HG03135 (cell line): ENCODE measurements around the gene CD44.

Experiments
- ATAC-seq: cut with Tn5 transposase; IDR thresholded peaks from one replicate; pipeline ENCODE4 v1.9.1; 2021; ENCODE audit warnings: mild to moderate bottlenecking, moderate library complexity; ENCODE audit not compliant: unreplicated experiment

Gene CD44

DNA sequence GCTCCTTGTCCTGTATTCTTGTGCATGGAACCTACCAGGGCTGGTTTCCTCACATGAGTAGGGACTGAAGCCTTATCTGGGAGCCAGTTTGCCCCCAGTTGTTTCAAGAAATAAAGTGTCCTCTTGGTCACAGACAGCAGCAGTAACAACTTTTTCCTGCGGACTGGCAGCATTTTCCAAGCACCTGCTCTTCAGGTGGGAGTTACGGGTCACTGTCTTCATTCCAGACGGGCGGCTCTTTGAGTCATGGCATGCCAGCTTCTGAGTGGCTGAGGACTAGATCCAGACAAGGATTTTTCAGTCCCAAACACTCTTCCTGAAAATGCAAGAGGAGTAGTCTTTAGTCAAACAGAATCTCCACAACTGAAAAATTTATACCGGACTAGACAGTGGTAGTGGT, 2.7 kb upstream of the CD44 start:
- ATAC-seq: no peak

DNA sequence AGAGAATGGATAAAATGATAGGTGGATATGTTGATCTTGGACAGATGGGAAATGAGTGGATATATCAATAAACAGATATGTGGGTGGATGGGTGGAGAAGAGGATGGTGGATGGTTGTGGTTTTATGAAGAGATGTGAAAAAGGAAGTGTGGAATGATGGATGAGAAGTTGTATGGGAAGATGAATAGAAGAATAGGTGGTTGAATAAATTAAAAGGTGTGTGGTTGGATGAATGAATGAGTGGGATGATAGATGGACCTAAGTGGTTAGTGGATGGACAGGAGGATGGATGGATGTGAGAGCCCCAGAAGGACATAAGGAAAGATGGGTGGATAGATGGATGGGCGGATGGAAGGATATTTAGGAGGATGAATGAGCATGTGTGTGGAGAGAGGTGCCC, 913 bp upstream of the CD44 start:
- no peak for ATAC-seq

GRCh38 chr11:35138606-35138942, 397 bp upstream of the CD44 start:
- no peak for ATAC-seq

DNA sequence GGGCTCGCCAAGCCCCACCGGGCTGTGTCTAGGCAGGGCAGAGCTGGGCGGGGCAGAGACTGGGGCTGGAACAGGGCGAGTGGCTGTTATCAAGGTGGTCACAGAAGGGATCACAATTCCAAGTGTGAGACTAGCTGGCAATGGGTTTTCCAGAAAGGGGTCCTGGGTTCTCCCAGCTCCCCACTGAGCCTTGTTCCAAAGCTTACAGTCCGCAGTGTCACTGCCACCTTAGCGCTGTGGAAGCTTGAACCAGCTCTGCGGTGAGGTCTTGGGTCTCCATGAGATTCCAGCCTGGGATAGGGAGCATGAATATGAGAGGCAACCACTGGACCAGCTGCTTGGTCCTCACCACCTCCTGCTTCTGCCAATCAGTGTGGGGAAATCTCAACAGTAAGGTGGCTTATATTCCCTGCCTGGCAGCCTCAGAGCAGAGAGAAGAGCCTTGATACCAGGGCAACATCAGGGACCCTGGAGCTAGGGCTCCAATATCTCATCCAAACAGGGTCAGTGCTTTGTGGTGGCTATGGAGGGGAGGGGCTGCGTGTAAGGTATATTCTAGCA, 831 bp downstream of the CD44 start:
- no peak for ATAC-seq

DNA sequence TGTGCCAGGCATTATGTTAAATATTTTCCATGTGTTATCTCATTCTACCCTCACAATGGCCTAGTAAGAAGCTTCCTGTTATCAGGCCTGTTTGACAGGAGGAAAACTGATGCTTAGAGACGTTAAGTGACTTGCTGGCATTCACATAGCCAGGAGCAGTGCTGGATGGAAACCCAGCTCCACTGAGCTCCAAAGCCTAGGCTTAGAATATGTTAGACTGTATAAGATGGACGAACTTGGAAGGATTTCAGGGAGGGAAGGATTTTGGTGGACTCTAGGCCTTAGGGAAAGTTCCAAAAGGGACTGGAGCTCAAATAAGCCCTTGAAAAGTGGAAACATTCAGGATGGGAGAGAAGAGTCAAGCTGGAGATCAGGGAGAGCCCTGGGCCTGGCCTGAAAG, 2.1 kb downstream of the CD44 start:
- no peak for ATAC-seq

DNA sequence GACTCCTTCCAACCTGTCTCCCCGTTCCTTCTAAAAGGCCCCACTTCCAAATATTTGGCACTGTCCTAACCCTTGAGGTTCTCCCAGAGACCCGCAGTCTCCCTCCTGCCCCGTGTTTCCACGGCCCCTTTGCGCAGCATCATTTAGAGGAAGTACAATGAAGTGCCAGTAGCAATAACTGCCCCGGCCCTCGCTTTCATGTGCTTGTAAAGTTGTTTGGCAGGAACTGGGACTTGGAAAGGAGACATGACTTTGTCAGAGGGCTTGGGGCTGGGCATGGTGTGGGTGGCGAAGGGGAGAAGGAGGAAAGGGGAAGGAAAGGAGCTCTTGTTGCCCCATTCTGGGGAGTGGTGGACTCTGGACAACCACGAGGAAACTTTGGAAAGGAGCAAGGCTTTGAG, 2.6 kb downstream of the CD44 start:
- no peak for ATAC-seq

GRCh38 chr11:35142481-35143075, 3.6 kb downstream of the CD44 start:
- no peak for ATAC-seq

GRCh38 chr11:35143297-35144135, 4.5 kb downstream of the CD44 start:
- no peak for ATAC-seq

GRCh38 chr11:35144136-35144741, 5.3 kb downstream of the CD44 start:
- peak; percentile 53 for ATAC-seq

GRCh38 chr11:35144806-35145205, 5.8 kb downstream of the CD44 start:
- ATAC-seq: no peak

- peak; percentile 45 for ATAC-seq
These were observed 6.3 kb downstream of the CD44 start for GRCh38 chr11:35145271-35145670.

DNA sequence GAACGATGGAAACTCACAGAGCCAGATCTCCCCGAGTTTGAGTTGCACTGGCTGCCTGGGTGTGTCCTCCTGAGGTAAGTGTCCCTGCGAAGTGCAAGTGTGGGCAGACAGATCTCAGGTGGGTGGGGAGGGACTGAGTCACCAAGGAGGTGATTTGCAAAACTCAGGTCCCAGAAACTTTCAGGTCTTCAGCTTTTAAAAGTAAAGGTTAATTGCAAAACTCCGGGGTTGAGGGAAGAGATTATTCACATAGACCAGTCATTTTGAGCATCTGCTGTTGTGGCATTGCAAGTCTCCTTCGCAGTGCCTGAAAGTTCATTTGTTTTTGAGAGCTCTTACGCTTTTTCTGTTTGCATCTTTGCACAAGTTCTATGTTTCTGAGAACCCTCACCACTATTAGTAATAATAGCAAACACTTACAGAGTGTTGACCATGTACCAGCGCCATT, 7.1 kb downstream of the CD44 start:
- ATAC-seq: no peak

- no peak for ATAC-seq
These were observed 7.7 kb downstream of the CD44 start for GRCh38 chr11:35146711-35147110.

DNA sequence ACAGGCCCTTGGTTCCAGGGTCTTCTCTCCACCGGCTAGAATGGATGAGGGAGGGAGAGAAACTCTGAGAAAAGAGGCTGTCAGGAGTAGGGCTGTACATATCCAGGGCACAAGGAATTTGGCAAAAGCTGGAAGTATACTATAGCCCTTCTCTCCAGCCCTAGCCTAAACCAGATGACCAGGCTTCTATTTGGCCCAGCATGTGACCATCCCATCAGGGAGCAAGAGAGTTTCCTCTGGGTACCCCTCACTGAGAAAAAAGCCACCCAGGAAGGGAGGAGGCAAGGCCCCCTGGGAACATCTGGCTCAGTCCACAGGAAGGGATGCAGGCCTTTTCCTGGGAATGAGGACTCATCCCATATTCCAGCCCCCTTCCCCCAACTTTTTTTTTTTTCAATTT, 8.3 kb downstream of the CD44 start:
- no peak for ATAC-seq

DNA sequence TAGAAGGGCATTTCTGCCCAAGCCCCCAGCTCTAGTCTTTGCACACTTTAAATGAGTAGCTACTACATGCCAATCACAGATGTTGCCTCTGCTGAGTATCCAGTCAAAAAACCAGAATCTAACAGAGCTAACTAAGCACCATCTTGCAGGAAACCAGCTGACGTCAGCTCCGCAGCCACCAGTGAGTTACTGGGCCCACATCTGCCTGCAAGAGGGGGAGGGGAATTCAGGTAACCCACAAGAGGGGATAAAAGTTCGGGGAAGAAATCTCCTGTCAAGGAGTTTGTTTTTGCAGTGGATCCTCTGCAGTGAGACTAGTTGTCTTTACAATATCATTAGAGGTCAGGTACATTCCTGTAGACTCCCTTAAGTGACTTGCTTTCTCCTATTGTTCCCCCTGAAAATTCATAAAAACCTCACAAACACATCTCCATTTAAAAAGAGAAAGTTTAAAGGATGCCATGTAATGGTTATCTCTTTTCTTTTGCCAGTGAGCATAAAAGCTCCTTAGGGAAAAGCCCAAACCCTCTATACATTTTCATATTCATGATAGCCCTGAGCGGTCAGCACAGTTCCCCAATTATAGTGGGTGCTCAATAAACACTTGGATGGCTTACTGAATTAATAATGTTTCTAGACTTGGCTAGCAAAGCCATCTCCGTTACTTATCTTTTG, 9.3 kb downstream of the CD44 start:
- ATAC-seq: no peak

DNA sequence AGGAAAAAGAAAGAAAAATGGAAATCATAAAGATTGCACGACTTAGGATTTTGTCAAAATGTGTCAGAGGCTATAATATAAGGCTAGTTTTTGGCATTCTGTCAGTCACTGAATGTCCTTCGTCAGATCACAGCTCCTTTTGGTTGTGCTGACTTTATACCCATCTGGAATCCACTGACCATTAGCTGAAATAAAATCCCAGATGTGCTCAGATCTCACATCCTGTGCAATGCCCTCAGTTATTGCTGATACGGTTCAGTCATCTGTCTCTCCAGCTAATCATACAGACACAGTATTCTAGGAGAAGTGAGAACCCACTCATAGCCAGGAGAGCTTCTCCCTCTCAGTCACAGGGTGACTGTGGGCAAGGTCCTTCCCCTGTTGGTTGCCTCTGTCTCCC, 11.5 kb downstream of the CD44 start:
- ATAC-seq: no peak

DNA sequence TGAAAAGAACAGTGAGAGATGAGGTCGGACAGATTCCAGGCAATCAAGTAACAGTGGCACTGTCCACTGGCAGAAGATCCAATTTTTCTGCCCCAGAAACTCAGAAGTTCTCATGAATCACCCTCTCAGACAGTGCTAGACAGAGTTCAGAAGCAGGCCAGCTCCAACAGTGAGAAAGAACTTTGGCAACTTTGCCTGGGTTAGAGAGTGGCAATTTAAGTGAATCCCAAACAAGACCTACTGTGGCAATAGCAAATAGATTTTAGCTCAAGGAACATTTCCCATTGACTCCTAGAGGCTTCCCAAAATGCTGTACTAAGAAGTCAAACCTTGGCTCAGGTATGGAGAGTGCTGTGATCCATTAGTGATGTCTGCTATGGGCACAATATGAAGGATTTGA, 12.3 kb downstream of the CD44 start:
- ATAC-seq: no peak

DNA sequence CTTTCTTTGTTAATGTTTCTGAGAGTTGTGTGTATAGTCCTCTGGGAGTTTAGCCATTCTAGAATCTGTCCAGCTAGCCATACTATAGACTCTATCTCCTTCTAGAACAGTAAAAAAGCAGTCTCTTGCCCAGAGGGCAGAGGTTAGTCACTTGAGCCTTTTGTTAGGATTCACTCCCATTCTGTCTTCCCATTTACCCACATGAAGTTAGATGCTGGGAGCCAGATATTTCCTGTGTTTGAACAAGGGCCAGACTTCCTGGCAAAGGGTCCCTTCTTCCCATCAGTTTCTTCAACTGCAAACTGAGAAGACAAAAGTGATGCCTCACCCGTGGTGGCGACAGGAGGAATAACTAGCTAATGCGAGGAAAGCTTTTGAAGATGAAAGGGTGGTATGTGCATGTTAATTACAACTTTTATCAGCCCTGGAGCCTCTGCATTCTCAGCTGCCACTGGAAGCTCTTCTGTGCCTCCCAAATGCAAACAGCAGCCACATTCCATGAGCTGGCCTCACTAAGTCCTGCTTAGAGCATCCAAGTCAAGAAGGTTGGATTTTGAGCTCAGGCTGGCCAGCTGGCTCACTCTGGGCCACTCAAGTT, 12.8 kb downstream of the CD44 start:
- no peak for ATAC-seq

DNA sequence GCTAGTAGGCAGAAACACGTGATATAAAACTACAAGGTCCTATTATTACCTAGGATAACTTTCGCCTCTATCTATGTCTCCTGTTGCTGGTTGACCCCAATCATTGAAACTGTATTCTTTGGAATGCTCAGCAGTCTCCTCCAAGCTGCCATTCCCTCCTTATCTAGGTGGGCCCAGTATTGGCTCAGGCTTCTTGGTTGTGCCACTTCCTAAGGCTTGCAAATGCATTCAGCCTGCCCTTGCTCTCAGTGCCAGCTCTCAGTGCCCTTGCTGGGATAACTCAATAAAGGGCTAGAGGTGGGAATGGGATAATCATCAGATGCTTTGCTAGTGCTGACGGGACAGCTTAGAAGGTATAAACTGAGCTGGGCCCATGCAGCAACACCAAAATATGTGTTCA, 13.6 kb downstream of the CD44 start:
- no peak for ATAC-seq

GRCh38 chr11:35153280-35153679, 14.3 kb downstream of the CD44 start:
- ATAC-seq: no peak

- ATAC-seq: no peak
These were observed 16.0 kb downstream of the CD44 start for GRCh38 chr11:35154952-35155351.
